ENCODE results near the gene CDC6.
"Not testable (repeated sequence)": the region's sequence is repeated elsewhere in the genome, so short reads cannot be mapped to it uniquely, and the experiment has no call there.

The CDC6 gene

GRCh38 chr17:40286473-40286872, 1.2 kb upstream of the CDC6 start:
- in situ Hi-C loops (cut with MboI; ENCODE audit: low sequenced_read_pairs), result no loop called here

- in situ Hi-C loops (cut with MboI; ENCODE audit: low sequenced_read_pairs), result no loop called here
Measured at GRCh38 chr17:40287159-40287493, 553 bp upstream of the CDC6 start.

- in situ Hi-C loops (cut with MboI; ENCODE audit: low sequenced_read_pairs), result no loop called here
Measured at GRCh38 chr17:40290629-40291280, 3.1 kb downstream of the CDC6 start.

GRCh38 chr17:40291281-40291664, 3.6 kb downstream of the CDC6 start:
- in situ Hi-C loops (cut with MboI; ENCODE audit: low sequenced_read_pairs), result no loop called here

- in situ Hi-C loops (cut with MboI; ENCODE audit: low sequenced_read_pairs), result no loop called here
Measured at GRCh38 chr17:40293363-40293762, 5.7 kb downstream of the CDC6 start.

- in situ Hi-C loops (cut with MboI; ENCODE audit: low sequenced_read_pairs), result no loop called here
Measured at GRCh38 chr17:40295488-40296436, 8.1 kb downstream of the CDC6 start.

GRCh38 chr17:40297511-40297910, 9.8 kb downstream of the CDC6 start:
- in situ Hi-C loops (cut with MboI; ENCODE audit: low sequenced_read_pairs), result no loop called here

- in situ Hi-C loops (cut with MboI; ENCODE audit: low sequenced_read_pairs), result no loop called here
Measured at GRCh38 chr17:40298726-40299125, 11.0 kb downstream of the CDC6 start.

- in situ Hi-C loops (cut with MboI; ENCODE audit: low sequenced_read_pairs), result not testable (repeated sequence)
Measured at GRCh38 chr17:40299159-40299757, 11.6 kb downstream of the CDC6 start.

GRCh38 chr17:40301315-40301714, 13.6 kb downstream of the CDC6 start:
- in situ Hi-C loops (cut with MboI; ENCODE audit: low sequenced_read_pairs), result no loop called here

GRCh38 chr17:40303009-40303657, 15.5 kb downstream of the CDC6 start:
- in situ Hi-C loops (cut with MboI; ENCODE audit: low sequenced_read_pairs), result no loop called here

- in situ Hi-C loops (cut with MboI; ENCODE audit: low sequenced_read_pairs), result no loop called here
Measured at GRCh38 chr17:40303708-40304551, 16.3 kb downstream of the CDC6 start.

GRCh38 chr17:40304552-40304863, 16.8 kb downstream of the CDC6 start:
- in situ Hi-C loops (cut with MboI; ENCODE audit: low sequenced_read_pairs), result not testable (repeated sequence)

GRCh38 chr17:40304866-40305265, 17.2 kb downstream of the CDC6 start:
- in situ Hi-C loops (cut with MboI; ENCODE audit: low sequenced_read_pairs), result not testable (repeated sequence)

GRCh38 chr17:40306395-40306794, 18.7 kb downstream of the CDC6 start:
- in situ Hi-C loops (cut with MboI; ENCODE audit: low sequenced_read_pairs), result no loop called here

- in situ Hi-C loops (cut with MboI; ENCODE audit: low sequenced_read_pairs), result no loop called here
Measured at GRCh38 chr17:40307001-40307730, 19.5 kb downstream of the CDC6 start.

- in situ Hi-C loops (cut with MboI; ENCODE audit: low sequenced_read_pairs), result no loop called here
Measured at GRCh38 chr17:40307740-40308239, 20.1 kb downstream of the CDC6 start.

GRCh38 chr17:40309031-40309948, 21.6 kb downstream of the CDC6 start, which contains the start of gene RARA:
TSS of gene RARA (plus strand) at chr17:40309180. CDS start at chr17:40331219, 22,039 bp downstream.
- in situ Hi-C loops (cut with MboI; ENCODE audit: low sequenced_read_pairs), result no loop called here
